HL-60 (cell line): Measurements from ENCODE around the gene BIVM.

Experiments used
- DNase-seq, 2 experiments: peaks; one replicate each; pipeline ENCODE4 v3.0.0-alpha.2; 2010 to 2020; ENCODE audit warnings: low read depth in 1 of 2, low spot score in 1 of 2
- H3K27ac ChIP-seq: fragments of 250-450 bp; sonication (Bioruptor Pico); replicated peaks from 2 replicates; pipeline ENCODE4 v1.5.1; 2020; ENCODE audit warnings: mild to moderate bottlenecking, moderate library complexity
- H3K27me3 ChIP-seq: fragments of 250-450 bp; sonication (Bioruptor Pico); 2 replicates; pipeline ENCODE4 v1.5.1; 2021; ENCODE audit warnings: mild to moderate bottlenecking, moderate library complexity; ENCODE audit not compliant: insufficient read depth, poor library complexity, severe bottlenecking
- H3K4me3 ChIP-seq: replicated peaks from 2 replicates; pipeline ENCODE4 v1.5.1; 2011; ENCODE audit warnings: mild to moderate bottlenecking, control low read depth, low read length; ENCODE audit not compliant: insufficient read depth
- CTCF ChIP-seq: IDR thresholded peaks from one replicate; pipeline ENCODE4 v1.5.1; 2011; ENCODE audit warnings: low read length, control low read depth, inconsistent platforms; ENCODE audit not compliant: insufficient read depth
- GABPA ChIP-seq: IDR thresholded peaks from 2 replicates; pipeline ENCODE4 v1.6.1; 2012; ENCODE audit warnings: low read depth
- POLR2AphosphoS5 ChIP-seq: IDR thresholded peaks from 2 replicates; pipeline ENCODE4 v1.6.1; 2012; ENCODE audit warnings: low read depth
- REST ChIP-seq: IDR thresholded peaks from 2 replicates; pipeline ENCODE4 v1.6.1; 2012; ENCODE audit warnings: low read depth; ENCODE audit not compliant: insufficient replicate concordance
- SPI1 ChIP-seq: IDR thresholded peaks from 2 replicates; pipeline ENCODE4 v1.6.1; 2012; ENCODE audit warnings: low read depth, mild to moderate bottlenecking, borderline replicate concordance
- long read RNA-seq: library from polyadenylated mRNA; unstranded; transcript quantifications from one replicate; pipeline ENCODE4 v2.0.0, GENCODE V29; 2020

The BIVM gene
- long read RNA-seq, partial matches to known transcripts = 0 of 8 reads
- long read RNA-seq, other reads (novel, unspliced or antisense) = 8 of 8 reads

GRCh38 chr13:102798581-102799425, at the start of gene BIVM, which contains the start of gene POGLUT2:
TSS of gene BIVM (plus strand) at chr13:102799119. CDS start at chr13:102807268, 8,149 bp downstream.
TSS of gene POGLUT2 (minus strand) at chr13:102798976. CDS start at chr13:102798670, 306 bp downstream.
- Histone ChIP-seq H3K4me3 (peak within 1 kb of the TSS; percentile 82), H3K27ac (peak within 1 kb of the TSS; percentile 61), H3K27me3 (no peaks in the 10 kb centered on the region)
- TF ChIP-seq CTCF = no peak
- no peak for TF ChIP-seq SPI1
- TF ChIP-seq REST = no peak
- TF ChIP-seq POLR2AphosphoS5 = no peak
- no peak for TF ChIP-seq GABPA
- peak; percentile 50 to 97 for DNase-seq

GRCh38 chr13:102751886-102752285, 47.0 kb upstream of the BIVM start:
- TF ChIP-seq REST (no peak), GABPA (no peak), CTCF (no peak), SPI1 (no peak), POLR2AphosphoS5 (no peak)
- H3K27me3 ChIP-seq = no peaks in the 10 kb centered on the region
- H3K27ac ChIP-seq = no peak overlapping the region
- H3K4me3 ChIP-seq = no peak overlapping the region
- DNase-seq = no peak

- Histone ChIP-seq H3K4me3 (no peak overlapping the region), H3K27ac (no peak overlapping the region), H3K27me3 (no peaks in the 10 kb centered on the region)
- no peak for DNase-seq
- TF ChIP-seq POLR2AphosphoS5 (no peak), REST (no peak), CTCF (no peak), GABPA (no peak), SPI1 (no peak)
Measured at GRCh38 chr13:102757006-102757405, 41.9 kb upstream of the BIVM start.
